HepG2 (cell line): Measurements from ENCODE around the gene SLC23A2. TPM values are rescaled to one million over a fixed set of nuclear protein-coding genes. Genes with fewer than 3 reads are reported as not detected.
A peak's percentile ranks its signal among the peaks of the same experiment; 100 is the strongest.

ENCODE experiments used
- ATF6 ChIP-seq: sonication (generic); formaldehyde crosslinking; conservative IDR thresholded peaks from 2 replicates; pipeline ENCODE4 v1.4.0; 2020; ENCODE audit warnings: missing genetic modification reagents
- EP300 ChIP-seq, 3 experiments: sonication (generic) in 1 of 3; formaldehyde crosslinking in 1 of 3; IDR thresholded peaks; 2 replicates each; pipeline versions ENCODE4 v1.5.1 to v1.6.1; 2011 to 2020; ENCODE audit warnings: low read depth in 2 of 3, low read length in 2 of 3, borderline replicate concordance in 1 of 3, improper control_type of control experiment in 1 of 3, mild to moderate bottlenecking in 1 of 3, missing genetic modification reagents in 1 of 3, moderate library complexity in 1 of 3
- GATAD2A ChIP-seq: IDR thresholded peaks from 2 replicates; pipeline ENCODE4 v1.6.1; 2016
- HDAC1 ChIP-seq: sonication (generic); formaldehyde crosslinking; IDR thresholded peaks from 2 replicates; pipeline ENCODE4 v1.5.1; 2020; ENCODE audit warnings: mild to moderate bottlenecking, missing genetic modification reagents
- MEIS2 ChIP-seq: sonication (generic); formaldehyde crosslinking; IDR thresholded peaks from 2 replicates; pipeline ENCODE4 v1.9.0; 2021; ENCODE audit warnings: mild to moderate bottlenecking, missing genetic modification reagents
- NAIF1 ChIP-seq: sonication (generic); formaldehyde crosslinking; IDR thresholded peaks from 2 replicates; pipeline ENCODE4 v1.5.0; 2020; ENCODE audit warnings: mild to moderate bottlenecking, missing genetic modification reagents, borderline replicate concordance
- NFKBIZ ChIP-seq: IDR thresholded peaks from 2 replicates; pipeline ENCODE4 v1.6.1; 2018; ENCODE audit warnings: missing genetic modification reagents, missing compliant biosample characterization
- NFYB ChIP-seq: sonication (generic); formaldehyde crosslinking; IDR thresholded peaks from 2 replicates; pipeline ENCODE4 v1.4.0; 2020; ENCODE audit warnings: missing genetic modification reagents
- PAWR ChIP-seq: sonication (generic); formaldehyde crosslinking; IDR thresholded peaks from 2 replicates; pipeline ENCODE4 v1.4.0; 2020; ENCODE audit warnings: missing genetic modification reagents, mild to moderate bottlenecking, borderline replicate concordance
- POLR2A ChIP-seq, 2 experiments: IDR thresholded peaks; 2 replicates each; pipeline ENCODE4 v1.6.1; 2011; ENCODE audit warnings: low read depth in 2 of 2, low read length in 2 of 2, mild to moderate bottlenecking in 1 of 2, moderate library complexity in 1 of 2; ENCODE audit not compliant: insufficient read depth in 1 of 2
- SNRNP70 ChIP-seq: fragments of 200-400 bp; formaldehyde crosslinking; IDR thresholded peaks from 2 replicates; pipeline ENCODE4 v1.6.1; 2017; ENCODE audit warnings: mild to moderate bottlenecking, low read depth, low read length, moderate library complexity
- SP140L ChIP-seq: sonication (generic); formaldehyde crosslinking; IDR thresholded peaks from 2 replicates; pipeline ENCODE4 v1.4.0; 2020; ENCODE audit warnings: missing genetic modification reagents, borderline replicate concordance
- SP5 ChIP-seq: IDR thresholded peaks from 2 replicates; pipeline ENCODE4 v1.6.1; 2016; ENCODE audit warnings: low read depth, borderline replicate concordance
- TEAD2 ChIP-seq: sonication (generic); formaldehyde crosslinking; IDR thresholded peaks from 2 replicates; pipeline ENCODE4 v1.9.0; 2021; ENCODE audit warnings: missing genetic modification reagents
- ZFP36L1 ChIP-seq: sonication (generic); formaldehyde crosslinking; IDR thresholded peaks from 2 replicates; pipeline ENCODE4 v1.8.0; 2022; ENCODE audit warnings: mild to moderate bottlenecking, missing genetic modification reagents, moderate library complexity
- ZNF260 ChIP-seq: sonication (generic); formaldehyde crosslinking; IDR thresholded peaks from 2 replicates; pipeline ENCODE4 v1.4.0; 2020; ENCODE audit warnings: missing genetic modification reagents, low read depth, mild to moderate bottlenecking, borderline replicate concordance
- ZNF282 ChIP-seq: fragments of 450-650 bp; IDR thresholded peaks from 2 replicates; pipeline ENCODE4 v1.6.1; 2018; ENCODE audit not compliant: partially characterized antibody
- ZNF354B ChIP-seq: sonication (generic); formaldehyde crosslinking; IDR thresholded peaks from 2 replicates; pipeline ENCODE4 v1.8.0; 2022; ENCODE audit warnings: mild to moderate bottlenecking, missing genetic modification reagents
- ZNF646 ChIP-seq: sonication (generic); formaldehyde crosslinking; IDR thresholded peaks from 2 replicates; pipeline ENCODE4 v1.9.0; 2021; ENCODE audit warnings: mild to moderate bottlenecking, missing genetic modification reagents
- polyA plus RNA-seq, 8 experiments: library from polyadenylated mRNA; depleted of rRNA in 3 of 8; stranded (reverse) in 7 of 8; unstranded in 1 of 8; fragments of >200 nt; fragmentation: Illumina TruSeq in 4 of 8; extraction: Trizol in 4 of 8; gene quantifications; 2 replicates each; pipeline versions ENCODE4 v1.2.1 to v1.2.3, GENCODE V29; 2011 to 2016; ENCODE audit warnings: low read depth in 4 of 8, missing spikeins in 1 of 8, mixed read lengths in 1 of 8; ENCODE audit not compliant: insufficient read depth in 1 of 8
- total RNA-seq, 5 experiments: library from RNA; depleted of rRNA; stranded (reverse); fragments of >200 nt; fragmentation: Illumina TruSeq; extraction: Trizol; gene quantifications; 2 replicates each; pipeline ENCODE4 v1.2.3, GENCODE V29; 2016; ENCODE audit warnings: low read depth in 1 of 5
- TF ChIP-seq, protein P1 (sequence below): sonication (generic); formaldehyde crosslinking; IDR thresholded peaks from 2 replicates; pipeline ENCODE4 v1.4.0; 2020; ENCODE audit warnings: missing genetic modification reagents
- TF ChIP-seq, protein P2 (sequence below): sonication (generic); formaldehyde crosslinking; IDR thresholded peaks from 2 replicates; pipeline ENCODE4 v1.4.0; 2020; ENCODE audit warnings: missing genetic modification reagents

SLC23A2 gene
- total and polyA plus RNA-seq, 2 of the 13 experiments (the other 11 are each of a cell fraction or from before 2014, with no cell fraction given) = 42.2 to 51.2 TPM

- TF ChIP-seq, protein P1, sequence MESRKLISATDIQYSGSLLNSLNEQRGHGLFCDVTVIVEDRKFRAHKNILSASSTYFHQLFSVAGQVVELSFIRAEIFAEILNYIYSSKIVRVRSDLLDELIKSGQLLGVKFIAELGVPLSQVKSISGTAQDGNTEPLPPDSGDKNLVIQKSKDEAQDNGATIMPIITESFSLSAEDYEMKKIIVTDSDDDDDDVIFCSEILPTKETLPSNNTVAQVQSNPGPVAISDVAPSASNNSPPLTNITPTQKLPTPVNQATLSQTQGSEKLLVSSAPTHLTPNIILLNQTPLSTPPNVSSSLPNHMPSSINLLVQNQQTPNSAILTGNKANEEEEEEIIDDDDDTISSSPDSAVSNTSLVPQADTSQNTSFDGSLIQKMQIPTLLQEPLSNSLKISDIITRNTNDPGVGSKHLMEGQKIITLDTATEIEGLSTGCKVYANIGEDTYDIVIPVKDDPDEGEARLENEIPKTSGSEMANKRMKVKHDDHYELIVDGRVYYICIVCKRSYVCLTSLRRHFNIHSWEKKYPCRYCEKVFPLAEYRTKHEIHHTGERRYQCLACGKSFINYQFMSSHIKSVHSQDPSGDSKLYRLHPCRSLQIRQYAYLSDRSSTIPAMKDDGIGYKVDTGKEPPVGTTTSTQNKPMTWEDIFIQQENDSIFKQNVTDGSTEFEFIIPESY (CRISPR knock-in tag) = peak; percentile 46
- peak; percentile 75 for TF ChIP-seq GATAD2A (CRISPR knock-in tag)
- TF ChIP-seq ZNF646 (CRISPR knock-in tag) = no peak
- no peak for TF ChIP-seq TEAD2 (CRISPR knock-in tag)
- no peak for TF ChIP-seq POLR2A (IDR thresholded peaks at IDR 0.05; ENCODE audit: insufficient read depth in 1 of 2, low read depth in 2 of 2, low read length in 2 of 2)
- no peak for TF ChIP-seq EP300 (IDR thresholded peaks at IDR 0.05; ENCODE audit: low read depth in 2 of 2, low read length in 2 of 2)
- no peak for TF ChIP-seq EP300 (CRISPR knock-in tag; IDR thresholded peaks at IDR 0.05; ENCODE audit: borderline replicate concordance)
- no peak for TF ChIP-seq ZFP36L1 (CRISPR knock-in tag)
- TF ChIP-seq MEIS2 (CRISPR knock-in tag) = no peak
- TF ChIP-seq ZNF260 = no peak
- TF ChIP-seq ATF6 (CRISPR knock-in tag) = no peak
- no peak for TF ChIP-seq SNRNP70
- TF ChIP-seq, protein P2, sequence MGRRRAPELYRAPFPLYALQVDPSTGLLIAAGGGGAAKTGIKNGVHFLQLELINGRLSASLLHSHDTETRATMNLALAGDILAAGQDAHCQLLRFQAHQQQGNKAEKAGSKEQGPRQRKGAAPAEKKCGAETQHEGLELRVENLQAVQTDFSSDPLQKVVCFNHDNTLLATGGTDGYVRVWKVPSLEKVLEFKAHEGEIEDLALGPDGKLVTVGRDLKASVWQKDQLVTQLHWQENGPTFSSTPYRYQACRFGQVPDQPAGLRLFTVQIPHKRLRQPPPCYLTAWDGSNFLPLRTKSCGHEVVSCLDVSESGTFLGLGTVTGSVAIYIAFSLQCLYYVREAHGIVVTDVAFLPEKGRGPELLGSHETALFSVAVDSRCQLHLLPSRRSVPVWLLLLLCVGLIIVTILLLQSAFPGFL (CRISPR knock-in tag) = no peak
- TF ChIP-seq ZNF354B (CRISPR knock-in tag) = no peak
- no peak for TF ChIP-seq NAIF1 (CRISPR knock-in tag)
- TF ChIP-seq PAWR (CRISPR knock-in tag) = no peak
- TF ChIP-seq HDAC1 (CRISPR knock-in tag) = no peak
- no peak for TF ChIP-seq ZNF282
- TF ChIP-seq NFKBIZ (CRISPR knock-in tag) = no peak
- no peak for TF ChIP-seq SP5 (CRISPR knock-in tag)
- no peak for TF ChIP-seq NFYB (CRISPR knock-in tag)
- TF ChIP-seq SP140L (CRISPR knock-in tag) = no peak
These were observed 23.7 kb upstream of the SLC23A2 start (continued) for GRCh38 chr20:5024982-5025381.
